Measurements from ENCODE around the gene TENM4.

Gene TENM4

DNA sequence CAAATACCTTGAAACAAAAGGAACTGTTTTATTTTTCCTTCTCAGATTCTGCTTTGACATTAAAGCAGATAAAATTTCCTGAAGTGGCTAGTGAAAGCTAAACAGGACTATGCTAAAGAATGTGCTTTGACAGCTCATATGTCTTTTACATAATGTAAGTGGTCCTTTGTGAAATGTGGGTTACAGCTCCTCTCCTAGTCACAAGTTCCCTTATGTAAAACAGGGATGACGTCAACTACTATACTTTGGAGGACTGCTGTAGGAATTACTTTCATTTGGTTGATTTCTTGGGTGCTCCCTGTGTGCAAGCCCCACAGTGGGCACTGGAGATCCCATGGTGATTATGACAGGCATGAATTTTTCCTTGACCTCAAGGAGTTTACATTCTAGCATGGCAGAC, 649.6 kb downstream of the TENM4 start:
- no peak for DNase-seq

DNA sequence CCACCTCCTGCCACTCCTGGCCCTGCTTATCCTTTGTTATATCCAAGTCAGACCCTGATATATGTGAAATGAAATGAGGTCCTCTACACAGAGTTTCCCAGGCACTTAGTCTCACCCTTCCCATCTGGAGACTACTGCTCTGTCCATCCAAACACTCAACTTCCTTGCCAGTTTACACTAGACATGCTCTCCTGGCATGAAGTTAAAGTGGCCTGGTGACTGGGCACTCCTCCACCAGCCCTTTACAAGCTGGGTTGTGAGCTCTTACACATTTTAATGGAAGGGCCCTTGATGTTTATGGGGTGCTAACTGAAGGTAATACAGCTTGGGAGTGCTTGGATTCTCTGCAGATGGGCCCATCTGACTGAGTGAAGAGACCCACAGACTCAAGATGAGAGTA, 650.0 kb downstream of the TENM4 start:
- DNase-seq = no peak

DNA sequence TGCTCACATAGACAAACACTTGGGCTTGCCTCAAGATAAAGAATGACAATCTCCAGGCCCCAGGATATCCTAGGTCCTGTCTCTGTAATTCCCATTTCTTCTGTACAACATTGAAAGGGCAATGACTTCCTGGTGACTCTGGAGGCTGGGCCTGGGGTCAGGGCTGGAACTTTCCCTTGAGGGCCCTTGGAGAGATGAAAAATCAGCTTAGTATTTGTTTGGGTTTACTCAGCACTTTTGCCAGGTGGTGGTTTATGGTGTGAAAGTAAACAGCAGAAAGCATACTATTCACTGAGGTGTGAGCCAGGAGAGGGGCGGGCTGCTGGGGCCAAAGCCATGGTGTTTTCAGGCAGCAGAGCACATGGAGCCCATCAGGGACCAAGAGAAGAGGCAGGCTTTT, 651.5 kb downstream of the TENM4 start:
- DNase-seq = no peak

DNA sequence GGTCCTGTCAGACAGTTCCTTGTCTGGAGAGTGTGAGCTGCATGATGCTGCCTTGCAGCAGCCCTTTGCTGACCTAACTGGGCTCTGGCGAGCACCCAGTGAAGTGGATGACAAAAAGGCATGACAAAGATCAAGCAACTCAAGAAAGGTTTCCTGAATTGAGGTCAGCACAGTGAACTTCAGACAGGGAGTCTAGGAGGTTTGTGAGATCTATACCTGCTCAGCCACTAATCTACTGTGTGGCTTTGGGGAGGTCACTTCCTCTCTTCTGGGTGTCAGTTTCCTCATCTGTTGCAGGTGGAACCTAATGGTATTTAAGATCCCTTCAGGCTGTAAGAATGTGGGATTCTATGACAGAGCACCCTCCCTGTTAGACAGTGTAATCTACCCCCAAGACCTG, 652.3 kb downstream of the TENM4 start:
- DNase-seq = no peak

DNA sequence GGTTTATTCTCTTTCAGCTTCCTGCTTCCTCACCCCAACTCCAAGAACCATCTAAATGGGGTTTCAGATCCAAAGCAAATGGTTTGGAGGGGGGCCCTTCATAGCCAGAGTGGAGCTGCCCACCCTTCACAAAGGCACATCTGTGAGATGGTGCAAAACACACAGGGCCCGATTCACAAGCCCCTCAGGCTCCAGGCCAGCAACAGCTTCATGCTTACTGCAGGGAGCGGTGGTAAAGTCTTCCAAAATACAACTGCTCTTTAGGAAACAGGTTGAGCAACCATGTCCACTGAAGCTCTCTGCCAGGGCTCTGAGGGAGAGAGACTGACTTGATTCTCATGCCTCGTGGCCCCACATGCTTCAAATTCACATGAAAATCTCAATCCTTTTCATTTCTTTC, 653.1 kb downstream of the TENM4 start:
- DNase-seq = no peak

DNA sequence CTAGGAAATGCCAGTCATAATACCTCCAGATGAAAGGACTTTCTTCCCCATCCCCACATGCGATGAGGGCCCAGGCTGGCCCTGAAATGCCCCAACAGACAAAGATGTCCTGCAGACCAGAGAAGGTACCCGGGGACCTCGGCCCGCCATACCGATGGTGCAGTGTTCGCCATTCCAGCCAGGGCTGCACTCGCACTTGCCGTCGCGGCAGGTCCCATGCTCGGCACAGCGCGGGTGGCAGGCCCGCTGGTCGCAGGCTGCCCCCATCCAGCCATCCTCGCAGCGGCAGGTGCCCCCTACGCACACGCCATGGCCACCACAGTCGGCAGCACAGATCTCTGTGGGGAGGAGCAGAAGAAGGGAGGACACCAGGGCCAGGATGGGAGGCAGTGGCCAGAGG, 654.1 kb downstream of the TENM4 start:
- no peak for DNase-seq

DNA sequence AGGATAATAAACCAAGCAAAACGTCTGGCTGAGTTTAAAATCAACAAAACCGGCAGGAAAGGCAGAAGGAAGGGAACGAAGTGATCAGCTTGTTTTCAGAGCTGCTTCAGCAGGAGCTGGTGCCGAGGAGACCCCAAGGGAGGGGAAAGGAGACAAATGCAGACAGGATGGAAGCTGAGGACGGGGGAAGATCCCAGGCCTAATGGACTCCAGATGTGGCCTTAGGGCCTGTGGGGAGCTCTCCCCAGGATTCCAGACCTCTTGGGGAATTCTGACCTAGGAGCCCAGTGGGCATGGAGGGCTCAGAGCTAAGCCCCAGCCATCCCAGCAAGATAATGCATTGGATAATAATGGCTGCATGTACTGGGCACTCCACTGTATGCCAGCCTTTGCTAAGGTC, 654.7 kb downstream of the TENM4 start:
- DNase-seq = no peak

DNA sequence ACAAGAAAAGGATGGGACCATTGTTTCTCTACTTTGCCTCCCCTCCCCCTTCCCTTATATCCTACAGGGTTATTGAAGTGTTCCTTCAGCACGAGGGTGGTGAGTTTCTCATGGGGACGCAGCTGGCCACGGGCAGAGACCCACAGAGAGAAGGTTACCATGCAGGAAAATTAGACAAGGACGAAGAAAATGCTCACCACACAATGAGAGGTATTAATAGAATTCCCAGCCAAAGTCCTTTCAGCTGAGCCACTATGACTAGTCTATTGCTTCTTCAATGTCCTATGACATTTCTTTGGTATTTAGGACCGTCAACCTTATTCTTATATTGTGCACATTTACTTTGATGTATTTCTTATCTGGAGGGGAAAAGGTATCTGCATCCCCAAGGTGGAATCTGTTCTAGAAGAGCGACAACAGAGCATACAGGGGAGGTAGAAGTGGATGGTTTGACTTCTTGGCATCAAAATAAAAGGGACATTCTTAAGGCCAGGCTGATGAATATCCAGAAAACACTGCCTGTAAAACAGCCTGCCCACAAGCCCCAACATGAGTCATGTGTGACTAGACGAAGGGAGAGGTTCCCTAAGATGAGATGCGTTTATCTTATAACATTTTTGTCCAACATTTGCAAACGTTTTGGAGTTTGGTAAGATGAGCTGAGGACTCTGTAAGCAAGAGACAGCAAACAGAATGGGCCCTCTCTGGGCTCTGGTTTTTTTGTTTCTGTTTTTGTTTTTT, 656.3 kb downstream of the TENM4 start:
- no peak for DNase-seq

DNA sequence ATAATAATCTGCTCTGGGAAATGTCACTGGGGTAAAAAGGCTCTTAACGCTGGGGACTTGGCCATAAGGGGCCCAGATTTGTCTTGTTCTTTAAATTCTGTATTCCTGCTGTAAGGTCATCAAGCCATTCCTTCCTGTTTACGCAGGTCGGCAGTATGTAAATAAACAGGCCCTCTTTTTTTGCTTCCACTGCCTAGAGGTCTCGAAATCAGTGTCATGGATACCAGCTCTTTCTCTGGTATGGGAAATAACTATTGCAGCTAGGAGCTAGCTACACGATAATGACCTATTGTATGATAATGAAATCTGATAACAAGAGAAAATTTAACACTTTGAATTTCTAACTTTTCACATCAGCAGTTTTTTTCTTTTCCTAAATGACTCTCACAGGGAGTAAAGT, 657.0 kb downstream of the TENM4 start:
- no peak for DNase-seq

DNA sequence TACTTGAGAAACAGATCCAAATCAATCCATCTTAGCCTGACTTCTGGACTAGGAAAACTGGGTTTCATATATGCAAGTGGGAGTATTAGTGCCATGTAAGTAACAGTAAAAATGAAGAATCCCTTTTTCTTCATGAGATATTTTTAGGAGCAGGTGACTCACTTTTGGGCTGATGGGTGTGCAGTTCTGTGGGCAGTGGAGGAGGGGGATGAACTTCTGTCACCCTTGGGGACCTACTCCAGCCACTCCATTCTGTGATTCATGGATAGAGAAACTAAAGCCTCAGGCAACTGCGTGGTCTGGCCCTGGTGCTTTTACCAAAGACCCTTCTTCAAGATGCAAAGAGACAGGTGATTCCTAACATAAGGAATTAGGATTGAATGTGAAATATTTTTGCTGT, 657.5 kb downstream of the TENM4 start:
- no peak for DNase-seq

DNA sequence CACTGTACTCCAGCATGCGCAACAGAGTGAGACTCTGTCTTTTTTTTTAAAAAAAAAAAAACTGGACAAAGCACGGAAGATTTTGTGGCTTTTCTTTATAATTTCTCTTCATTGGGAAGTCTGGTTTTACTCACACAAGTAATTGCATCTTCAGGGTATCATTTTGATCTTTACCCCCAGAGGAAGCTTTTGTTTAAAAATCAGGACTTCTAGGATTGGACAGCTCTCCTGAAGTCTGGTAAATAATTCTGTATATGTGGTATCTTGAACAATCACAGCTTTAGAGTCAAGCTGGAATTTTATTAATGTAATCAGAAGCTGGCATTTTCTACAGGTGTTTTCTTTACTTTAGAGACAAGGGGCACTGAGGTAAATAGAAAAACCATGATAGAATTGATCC, 658.1 kb downstream of the TENM4 start:
- DNase-seq = no peak

DNA sequence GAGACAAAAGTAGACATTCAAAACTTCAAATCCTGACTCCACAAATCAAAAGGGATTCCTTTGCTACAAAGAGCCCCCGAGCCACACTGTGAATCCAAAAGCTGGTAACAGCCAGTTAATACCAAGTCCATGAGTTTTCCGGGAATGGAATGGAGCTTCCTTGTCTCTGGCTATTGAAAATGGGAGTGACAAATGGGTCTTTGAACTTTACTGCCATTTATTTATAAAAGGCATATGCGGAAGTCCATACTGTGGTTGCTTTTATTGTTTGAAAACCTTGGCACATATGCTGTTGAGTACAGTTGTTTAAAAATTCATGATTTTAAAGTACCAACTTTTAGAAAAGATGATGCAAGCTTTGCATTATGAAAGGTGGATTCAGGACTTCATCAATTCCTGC, 659.9 kb downstream of the TENM4 start:
- no peak for DNase-seq

DNA sequence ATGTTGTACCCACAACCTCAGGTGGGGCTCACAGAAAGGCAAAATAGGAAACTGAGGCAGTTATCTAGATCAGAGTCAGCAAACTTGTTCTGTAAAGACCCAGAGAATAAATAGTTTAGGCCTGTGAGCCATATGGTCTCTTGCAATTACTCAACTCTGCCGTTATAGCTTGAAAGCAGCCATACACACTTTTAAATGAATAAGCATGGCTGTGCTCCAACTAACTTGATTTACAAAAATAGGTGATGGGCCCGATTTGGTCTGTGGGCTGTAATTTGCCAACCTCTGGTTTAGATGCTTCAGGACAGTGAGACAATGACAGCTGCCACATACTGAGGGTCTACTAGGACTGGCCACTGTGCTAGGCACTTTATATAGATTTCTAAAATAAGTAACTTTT, 667.3 kb downstream of the TENM4 start:
- no peak for DNase-seq

DNA sequence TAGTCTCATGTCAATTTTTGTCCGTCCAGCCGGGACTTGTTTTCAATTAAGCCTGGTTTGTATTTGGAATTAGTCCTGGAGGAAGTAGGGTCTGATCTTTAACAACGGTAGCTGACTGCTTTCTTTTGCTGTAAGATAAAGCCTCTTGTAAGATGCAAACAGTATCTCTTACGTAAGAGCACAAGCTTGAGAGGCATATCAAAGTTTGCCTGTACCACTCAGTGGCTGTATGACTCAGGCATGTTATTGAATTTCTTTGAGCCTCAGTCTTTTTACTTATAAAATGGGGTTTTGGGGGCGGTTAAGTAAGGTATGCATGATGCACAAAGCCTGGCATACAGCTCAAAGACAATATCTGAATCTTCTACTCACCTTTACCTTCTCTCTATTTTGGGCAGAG, 667.8 kb downstream of the TENM4 start:
- DNase-seq = no peak

DNA sequence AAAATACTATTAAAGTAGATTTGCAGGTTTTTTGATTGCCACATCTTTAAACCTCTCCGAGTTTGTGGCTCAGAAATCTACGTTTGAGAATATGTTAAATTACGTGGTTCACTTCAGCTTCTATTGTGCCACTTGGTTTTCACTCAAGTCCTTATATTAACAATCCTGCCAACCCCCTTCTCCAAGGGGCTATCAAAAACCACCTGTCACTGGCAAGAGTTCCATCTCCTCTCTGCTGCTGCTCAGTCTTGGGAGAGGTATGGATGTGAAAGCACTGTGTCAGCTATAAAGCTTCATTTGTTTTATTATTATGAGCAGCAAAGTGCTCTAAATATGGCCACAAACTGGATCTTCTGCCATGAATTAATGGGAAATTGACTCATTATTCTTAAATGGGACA, 668.6 kb downstream of the TENM4 start:
- no peak for DNase-seq

DNA sequence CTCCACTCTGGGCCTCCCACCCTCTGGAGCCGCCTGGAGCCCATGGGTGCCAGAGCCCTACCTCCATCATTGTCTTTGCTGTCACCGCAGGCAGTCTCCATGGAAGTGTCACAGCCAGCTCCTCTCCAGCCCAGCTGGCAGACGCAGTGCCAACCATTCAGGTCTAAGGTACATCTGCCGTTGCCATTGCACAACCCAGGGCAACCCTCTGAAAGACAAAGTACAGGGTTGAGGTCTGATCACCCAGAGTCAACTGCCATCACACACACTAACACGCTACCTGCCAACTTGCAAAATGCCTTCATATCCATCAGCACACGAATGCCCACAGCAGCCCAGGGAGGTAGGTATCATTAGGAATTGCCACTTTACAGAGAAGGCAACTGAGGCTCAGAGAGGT, 669.9 kb downstream of the TENM4 start:
- no peak for DNase-seq

DNA sequence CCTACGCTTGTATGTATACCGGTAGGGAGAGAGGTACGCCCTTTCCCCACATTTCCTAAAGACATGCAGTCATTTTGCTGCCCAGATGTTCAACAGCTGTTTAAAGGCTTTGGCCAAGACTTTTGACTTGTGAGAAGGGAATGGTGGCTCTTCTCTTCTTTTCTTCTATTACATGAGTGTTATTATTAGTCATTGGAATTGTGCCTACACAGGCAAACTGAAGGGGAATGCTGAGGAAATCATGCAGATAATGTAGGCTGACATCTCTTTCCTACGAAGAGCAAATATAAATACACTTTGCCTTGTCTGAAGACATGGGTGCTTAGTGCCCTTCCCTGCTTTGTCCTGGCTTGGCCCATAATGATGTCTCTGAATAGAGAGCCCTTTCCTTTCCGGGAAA, 671.9 kb downstream of the TENM4 start:
- no peak for DNase-seq

DNA sequence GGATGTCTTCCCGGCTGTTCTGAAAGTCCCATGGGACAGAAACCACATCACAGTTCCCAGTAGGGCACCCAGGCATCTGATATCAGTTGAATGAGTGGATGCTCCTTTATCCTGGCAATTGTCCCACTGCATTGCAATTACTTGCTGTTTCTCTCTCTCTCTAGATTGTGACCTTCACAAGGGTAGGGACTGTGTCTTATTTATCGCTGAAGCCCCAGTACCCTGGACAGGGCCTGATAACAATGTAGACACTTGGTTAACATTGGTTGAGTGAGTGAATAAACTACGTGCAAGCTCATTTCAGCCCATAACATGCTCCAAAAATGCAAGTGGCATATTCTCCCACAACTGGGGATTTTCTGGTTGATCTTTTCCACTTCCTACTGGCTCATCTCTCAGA, 672.5 kb downstream of the TENM4 start:
- no peak for DNase-seq

DNA sequence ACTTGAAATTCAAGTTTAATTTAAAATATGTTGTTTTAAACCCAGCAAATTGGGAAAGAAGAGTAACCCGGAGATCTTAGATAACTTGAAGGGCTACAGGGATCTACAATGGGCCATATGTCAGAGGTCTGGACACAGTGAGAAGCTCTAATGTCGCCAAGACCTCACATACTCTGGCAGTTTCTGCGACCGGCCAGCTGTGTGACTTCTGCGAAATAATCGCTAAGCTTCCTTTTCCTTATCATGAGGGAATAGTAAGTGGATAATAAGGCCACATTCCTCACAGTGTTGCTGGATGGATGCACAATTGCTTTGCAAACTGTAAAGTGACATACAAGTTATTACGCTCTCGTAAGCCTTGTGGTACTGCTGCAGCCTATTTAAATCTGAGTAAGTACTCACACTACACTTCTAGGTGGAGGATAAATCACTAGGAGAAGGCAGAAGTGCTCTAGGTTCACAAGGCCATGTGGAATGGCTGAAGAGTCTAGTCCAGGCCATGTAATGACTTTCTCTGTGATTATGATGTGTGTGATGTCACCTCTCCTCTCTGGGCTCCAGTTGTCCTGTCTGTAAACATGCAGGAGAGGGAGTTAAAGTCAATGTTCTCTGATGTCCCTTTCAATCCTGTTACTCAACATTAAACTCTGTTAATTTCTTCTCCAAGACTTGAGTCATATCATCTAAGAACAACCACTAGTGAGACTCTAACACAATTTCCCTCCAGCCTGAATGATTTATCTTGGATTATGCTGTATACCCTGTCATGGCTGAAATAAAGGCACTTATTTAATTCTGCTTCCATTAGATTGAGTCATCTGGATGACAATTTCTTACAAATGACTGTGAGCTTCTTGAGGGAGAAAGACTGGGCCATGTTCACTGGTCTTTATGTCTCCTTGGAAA, 673.5 kb downstream of the TENM4 start:
- no peak for DNase-seq

DNA sequence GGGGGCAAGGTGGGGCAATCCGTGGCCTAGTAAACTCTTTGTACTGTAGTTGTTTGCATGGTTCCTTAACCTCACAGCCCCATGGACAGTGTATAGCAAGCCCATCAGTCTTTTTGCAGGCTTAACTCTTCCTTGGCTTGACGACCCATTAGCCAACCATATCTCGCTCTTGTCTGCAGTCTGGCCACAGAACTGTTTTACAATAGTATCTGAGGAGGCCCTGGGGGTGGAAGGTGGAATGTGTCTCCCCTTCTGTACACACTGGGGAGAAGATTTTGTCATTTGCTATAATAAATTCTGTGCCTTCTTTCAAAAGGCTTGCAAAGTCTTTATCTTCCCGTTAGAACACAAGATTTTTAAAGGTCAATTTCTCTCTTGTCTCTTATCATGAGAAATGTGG, 675.9 kb downstream of the TENM4 start:
- DNase-seq = no peak

DNA sequence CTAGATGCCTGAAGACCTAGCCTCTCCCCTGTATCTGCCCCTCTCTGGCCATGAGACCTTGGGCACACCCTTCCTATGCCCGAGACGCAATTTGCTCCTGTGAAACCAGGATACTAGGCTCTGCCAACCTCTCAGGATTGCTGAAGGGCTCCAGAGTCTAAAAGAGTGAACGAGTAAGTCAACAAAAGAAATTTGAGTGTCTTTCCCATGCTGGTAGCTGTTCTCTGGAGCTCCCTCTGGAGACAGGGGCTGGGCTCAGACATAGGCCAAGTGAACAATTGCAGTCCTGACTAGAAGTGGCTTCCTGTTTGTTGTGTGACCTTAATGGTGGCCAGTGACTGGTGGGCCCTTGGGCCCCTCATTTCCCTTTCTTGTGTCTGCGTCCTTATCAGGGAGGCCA, 677.2 kb downstream of the TENM4 start:
- DNase-seq = no peak

DNA sequence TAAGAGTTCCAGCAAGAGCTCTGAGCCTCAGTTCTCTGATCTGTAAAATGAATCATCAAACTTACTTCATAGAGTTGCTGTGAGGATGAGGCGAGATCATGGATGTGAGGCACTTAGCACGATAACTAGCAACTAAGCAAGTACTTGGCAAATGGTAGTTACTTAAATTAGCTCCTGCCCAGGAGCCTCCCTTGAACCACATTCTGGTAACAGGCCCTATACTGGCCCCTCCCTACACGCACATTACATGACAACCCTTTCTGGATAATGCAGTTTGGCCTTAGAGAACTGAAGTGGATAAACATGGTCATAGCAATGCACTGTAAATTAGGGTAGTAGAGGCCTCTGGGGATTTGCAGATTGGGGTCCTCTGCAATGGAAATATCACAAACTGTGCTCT, 678.7 kb downstream of the TENM4 start:
- DNase-seq = no peak

DNA sequence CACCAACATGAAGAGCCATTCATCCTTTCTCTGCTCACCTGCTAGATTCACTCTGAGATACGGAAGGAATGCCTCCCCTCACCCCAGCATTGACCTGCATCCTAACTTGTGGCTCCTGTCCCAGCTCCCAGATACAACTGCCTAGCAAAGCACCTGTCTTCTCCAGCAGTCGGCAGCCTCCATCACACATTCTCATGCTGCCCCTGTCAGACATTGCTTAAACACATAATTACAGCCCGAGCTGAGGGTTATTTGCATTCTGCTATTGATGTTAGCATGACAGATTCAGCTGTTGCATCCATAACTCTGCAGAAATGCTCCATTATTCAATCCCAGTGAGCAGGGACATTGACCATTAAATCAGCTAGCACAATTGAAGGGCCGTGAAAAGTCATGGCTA, 681.8 kb downstream of the TENM4 start:
- DNase-seq = no peak

DNA sequence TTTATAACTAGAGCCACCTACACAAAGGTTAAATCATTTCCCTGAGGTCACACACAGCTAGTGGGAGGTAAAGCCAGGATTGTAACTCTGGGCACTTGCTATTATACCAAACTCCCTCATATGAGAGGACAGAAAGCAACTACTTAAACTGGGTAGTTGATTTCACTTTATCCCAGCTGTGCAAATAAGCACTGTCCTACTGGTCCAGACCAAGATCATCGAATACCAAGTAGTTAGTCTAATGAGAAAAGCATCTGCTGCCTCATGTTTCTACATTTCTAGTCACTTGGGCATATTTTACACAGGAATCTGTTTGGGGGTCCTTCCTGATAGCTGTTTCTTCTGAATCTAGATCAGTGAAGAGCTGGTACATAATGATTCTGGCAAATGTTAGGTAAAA, 687.5 kb downstream of the TENM4 start:
- DNase-seq = no peak

DNA sequence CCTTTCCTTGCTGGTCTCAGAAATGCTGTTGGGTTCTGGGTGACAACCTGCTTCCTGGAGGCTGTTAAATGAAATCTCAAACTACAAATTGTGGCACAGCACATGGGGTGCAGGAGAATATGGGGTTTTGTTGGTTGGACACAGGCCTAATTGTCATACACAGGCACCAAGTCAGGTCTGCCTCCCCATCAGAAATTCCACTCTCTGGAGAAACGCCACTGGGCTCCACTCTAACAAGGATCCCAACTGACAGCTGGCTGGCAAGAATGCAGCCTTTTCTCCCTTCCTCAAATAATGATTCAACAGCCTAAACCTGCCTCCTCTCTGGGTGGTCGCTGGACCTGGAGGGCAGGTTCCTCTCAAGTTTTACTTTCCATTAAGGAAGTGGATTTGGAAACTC, 688.3 kb downstream of the TENM4 start:
- DNase-seq = no peak

Data from NCI-H82 (cell line).